GM12872 (cell line): ENCODE results near the gene OR51B5.

Experiments
- TF ChIP-seq, protein P1 (sequence below): IDR thresholded peaks from 3 replicates; pipeline ENCODE4 v1.5.1; 2011; ENCODE audit warnings: low read depth, mild to moderate bottlenecking, low read length, moderate library complexity; ENCODE audit not compliant: insufficient read depth

Gene OR51B5

GRCh38 chr11:5317292-5317691 is 26.0 kb downstream of the OR51B5 start:
- TF ChIP-seq, protein P1, sequence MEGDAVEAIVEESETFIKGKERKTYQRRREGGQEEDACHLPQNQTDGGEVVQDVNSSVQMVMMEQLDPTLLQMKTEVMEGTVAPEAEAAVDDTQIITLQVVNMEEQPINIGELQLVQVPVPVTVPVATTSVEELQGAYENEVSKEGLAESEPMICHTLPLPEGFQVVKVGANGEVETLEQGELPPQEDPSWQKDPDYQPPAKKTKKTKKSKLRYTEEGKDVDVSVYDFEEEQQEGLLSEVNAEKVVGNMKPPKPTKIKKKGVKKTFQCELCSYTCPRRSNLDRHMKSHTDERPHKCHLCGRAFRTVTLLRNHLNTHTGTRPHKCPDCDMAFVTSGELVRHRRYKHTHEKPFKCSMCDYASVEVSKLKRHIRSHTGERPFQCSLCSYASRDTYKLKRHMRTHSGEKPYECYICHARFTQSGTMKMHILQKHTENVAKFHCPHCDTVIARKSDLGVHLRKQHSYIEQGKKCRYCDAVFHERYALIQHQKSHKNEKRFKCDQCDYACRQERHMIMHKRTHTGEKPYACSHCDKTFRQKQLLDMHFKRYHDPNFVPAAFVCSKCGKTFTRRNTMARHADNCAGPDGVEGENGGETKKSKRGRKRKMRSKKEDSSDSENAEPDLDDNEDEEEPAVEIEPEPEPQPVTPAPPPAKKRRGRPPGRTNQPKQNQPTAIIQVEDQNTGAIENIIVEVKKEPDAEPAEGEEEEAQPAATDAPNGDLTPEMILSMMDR: no peak

- TF ChIP-seq, protein P1: no peak
Measured at GRCh38 chr11:5310423-5310822, 32.9 kb downstream of the OR51B5 start.

GRCh38 chr11:5307256-5308019 is 35.9 kb downstream of the OR51B5 start:
- TF ChIP-seq, protein P1: no peak

GRCh38 chr11:5304046-5304445 is 39.3 kb downstream of the OR51B5 start:
- TF ChIP-seq, protein P1: no peak

DNA sequence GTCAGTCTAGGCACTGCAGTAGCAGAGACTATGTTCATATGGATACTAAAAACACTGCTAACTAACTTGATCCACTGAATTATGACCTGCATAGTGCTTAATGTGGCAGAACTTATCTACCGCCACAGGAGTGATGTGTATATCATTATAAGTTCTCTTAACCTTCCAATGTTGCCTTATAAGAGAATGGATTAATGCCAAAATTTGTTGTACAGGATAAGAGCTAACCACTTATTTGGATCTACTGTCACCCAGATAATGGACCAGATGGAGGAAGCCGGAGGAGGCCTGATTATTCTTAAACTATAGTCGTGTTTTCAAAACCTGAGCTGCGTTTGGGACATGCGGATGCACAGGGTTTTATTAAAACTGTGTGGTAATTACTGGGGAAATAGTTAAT is 39.7 kb downstream of the OR51B5 start:
- TF ChIP-seq, protein P1: no peak

DNA sequence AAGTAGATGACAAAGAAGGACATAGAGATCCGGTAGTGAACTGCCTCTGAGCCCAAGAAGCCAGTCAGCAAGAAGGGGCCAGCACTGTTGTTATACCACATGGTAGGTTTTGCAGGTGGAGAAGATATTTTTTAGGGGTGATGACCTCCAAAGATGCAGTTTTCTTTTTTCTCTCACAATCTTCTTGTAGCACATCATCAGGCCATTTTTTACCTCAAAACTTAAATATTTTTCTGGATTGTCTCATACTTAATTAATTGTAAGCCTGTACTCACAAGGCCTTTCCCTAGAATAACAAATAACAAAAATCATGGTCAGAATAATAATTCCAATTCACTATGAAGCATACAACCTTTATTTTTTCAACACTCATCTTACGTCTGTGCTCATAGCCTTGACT is 41.5 kb downstream of the OR51B5 start, which contains the start of gene OR51B4:
OR51B4 (minus strand) TSS at position 101 of the 400 bp plus-strand sequence; CDS start at position 101, 0 bp downstream.
- TF ChIP-seq, protein P1: no peak

- TF ChIP-seq, protein P1: no peak
Measured at GRCh38 chr11:5300251-5300650, 43.1 kb downstream of the OR51B5 start.
